ENCODE data around the gene NPHP4.

Gene NPHP4

GRCh38 chr1:6008696-6009095 lies 16.5 kb upstream of the NPHP4 start:
- no peaks in the 10 kb centered on the region for H4K20me1 ChIP-seq (ENCODE audit: control insufficient read depth, insufficient read depth, low read depth, low read length)

GRCh38 chr1:6008084-6008415 lies 15.8 kb upstream of the NPHP4 start:
- H3K4me1 ChIP-seq (ENCODE audit: control insufficient read depth, low read length) = no peaks in the 10 kb centered on the region
- H3K9me2 ChIP-seq (replicated peaks; ENCODE audit: control insufficient read depth, low read length) = no peaks in the 10 kb centered on the region
- TF ChIP-seq EZH2phosphoT487 (IDR thresholded peaks at IDR 0.05; ENCODE audit: borderline replicate concordance, low read length) = no peak
- TF ChIP-seq, protein P1, sequence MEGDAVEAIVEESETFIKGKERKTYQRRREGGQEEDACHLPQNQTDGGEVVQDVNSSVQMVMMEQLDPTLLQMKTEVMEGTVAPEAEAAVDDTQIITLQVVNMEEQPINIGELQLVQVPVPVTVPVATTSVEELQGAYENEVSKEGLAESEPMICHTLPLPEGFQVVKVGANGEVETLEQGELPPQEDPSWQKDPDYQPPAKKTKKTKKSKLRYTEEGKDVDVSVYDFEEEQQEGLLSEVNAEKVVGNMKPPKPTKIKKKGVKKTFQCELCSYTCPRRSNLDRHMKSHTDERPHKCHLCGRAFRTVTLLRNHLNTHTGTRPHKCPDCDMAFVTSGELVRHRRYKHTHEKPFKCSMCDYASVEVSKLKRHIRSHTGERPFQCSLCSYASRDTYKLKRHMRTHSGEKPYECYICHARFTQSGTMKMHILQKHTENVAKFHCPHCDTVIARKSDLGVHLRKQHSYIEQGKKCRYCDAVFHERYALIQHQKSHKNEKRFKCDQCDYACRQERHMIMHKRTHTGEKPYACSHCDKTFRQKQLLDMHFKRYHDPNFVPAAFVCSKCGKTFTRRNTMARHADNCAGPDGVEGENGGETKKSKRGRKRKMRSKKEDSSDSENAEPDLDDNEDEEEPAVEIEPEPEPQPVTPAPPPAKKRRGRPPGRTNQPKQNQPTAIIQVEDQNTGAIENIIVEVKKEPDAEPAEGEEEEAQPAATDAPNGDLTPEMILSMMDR (IDR thresholded peaks at IDR 0.05; ENCODE audit: low read depth, low read length, poor library complexity, severe bottlenecking) = no peak
- H4K20me1 ChIP-seq (ENCODE audit: control insufficient read depth, insufficient read depth, low read depth, low read length) = no peaks in the 10 kb centered on the region
- no peaks in the 10 kb centered on the region for H3K27me3 ChIP-seq (ENCODE audit: control insufficient read depth, low read length)
- no peak overlapping the region for H3K27ac ChIP-seq (ENCODE audit: low read depth, low read length)
- H3K4me3 ChIP-seq (ENCODE audit: low read length) = no peak overlapping the region
- H3K36me3 ChIP-seq (ENCODE audit: control insufficient read depth, low read length) = no peaks in the 10 kb centered on the region
- H3K4me2 ChIP-seq (ENCODE audit: low read length) = no peak overlapping the region
- H3F3A ChIP-seq (ENCODE audit: control insufficient read depth, insufficient read depth) = no peaks in the 10 kb centered on the region
- no peaks in the 10 kb centered on the region for H3K79me2 ChIP-seq (ENCODE audit: control insufficient read depth, low read length)
- no peaks in the 10 kb centered on the region for H3K9me3 ChIP-seq (ENCODE audit: control insufficient read depth, insufficient read depth, low read length)

More at GRCh38 chr1:6008696-6009095, 16.5 kb upstream of the NPHP4 start:
- TF ChIP-seq, protein P1 (IDR thresholded peaks at IDR 0.05; ENCODE audit: low read depth, low read length, poor library complexity, severe bottlenecking) = no peak
- TF ChIP-seq EZH2phosphoT487 (IDR thresholded peaks at IDR 0.05; ENCODE audit: borderline replicate concordance, low read length) = no peak
- no peaks in the 10 kb centered on the region for H3K9me3 ChIP-seq (ENCODE audit: control insufficient read depth, insufficient read depth, low read length)
- no peaks in the 10 kb centered on the region for H3K9me2 ChIP-seq (replicated peaks; ENCODE audit: control insufficient read depth, low read length)
- H3K4me3 ChIP-seq (ENCODE audit: low read length) = no peak overlapping the region
- H3K27me3 ChIP-seq (ENCODE audit: control insufficient read depth, low read length) = no peaks in the 10 kb centered on the region
- no peak overlapping the region for H3K27ac ChIP-seq (ENCODE audit: low read depth, low read length)
- H3K79me2 ChIP-seq (ENCODE audit: control insufficient read depth, low read length) = no peaks in the 10 kb centered on the region
- no peak overlapping the region for H3K4me2 ChIP-seq (ENCODE audit: low read length)
- H3K36me3 ChIP-seq (ENCODE audit: control insufficient read depth, low read length) = no peaks in the 10 kb centered on the region
- H3K4me1 ChIP-seq (ENCODE audit: control insufficient read depth, low read length) = no peaks in the 10 kb centered on the region
- no peaks in the 10 kb centered on the region for H3F3A ChIP-seq (ENCODE audit: control insufficient read depth, insufficient read depth)

DNA sequence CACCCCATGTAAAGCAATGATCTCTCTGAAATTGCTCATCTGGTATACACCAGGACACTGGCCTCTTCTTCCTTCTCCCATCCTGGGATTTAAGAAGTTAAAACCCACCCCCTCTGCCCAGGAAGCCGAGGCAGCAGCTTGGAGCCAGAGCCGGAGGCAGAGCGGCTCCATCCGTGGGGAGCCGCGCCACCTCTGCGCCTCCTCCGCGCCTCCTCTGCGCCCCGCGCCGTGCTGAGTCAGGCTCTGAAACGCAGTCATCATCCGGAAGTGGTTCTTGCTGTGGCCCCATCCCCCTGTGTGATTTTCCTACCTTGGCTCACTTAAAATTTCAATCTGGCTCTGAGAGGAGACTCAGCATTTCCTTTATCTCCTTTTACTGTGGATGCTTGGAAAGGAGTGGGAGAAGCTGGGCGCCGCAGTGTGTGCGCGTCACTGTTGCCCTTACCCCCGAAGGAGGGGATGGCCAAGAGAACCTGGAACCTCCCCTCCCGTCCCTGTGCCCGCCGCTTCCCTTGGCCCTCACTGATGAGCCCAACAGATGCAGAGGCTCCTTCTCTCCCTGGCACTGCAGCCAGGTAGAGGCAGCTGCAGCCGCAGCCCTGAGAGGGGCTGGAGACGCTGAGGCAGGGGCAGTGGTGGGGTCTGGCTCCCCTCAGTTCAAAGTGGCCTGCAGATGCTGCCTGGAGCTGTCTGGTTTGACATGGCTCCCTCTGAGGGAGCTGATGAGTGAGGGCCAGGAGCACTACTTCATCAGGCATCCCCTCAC lies 15.3 kb upstream of the NPHP4 start:
- TF ChIP-seq EZH2phosphoT487 (IDR thresholded peaks at IDR 0.05; ENCODE audit: borderline replicate concordance, low read length) = no peak
- TF ChIP-seq, protein P1 (IDR thresholded peaks at IDR 0.05; ENCODE audit: low read depth, low read length, poor library complexity, severe bottlenecking) = no peak
- no peak overlapping the region for H3K4me2 ChIP-seq (ENCODE audit: low read length)
- no peaks in the 10 kb centered on the region for H3F3A ChIP-seq (ENCODE audit: control insufficient read depth, insufficient read depth)
- H4K20me1 ChIP-seq (ENCODE audit: control insufficient read depth, insufficient read depth, low read depth, low read length) = no peaks in the 10 kb centered on the region
- no peak overlapping the region for H3K4me3 ChIP-seq (ENCODE audit: low read length)
- H3K4me1 ChIP-seq (ENCODE audit: control insufficient read depth, low read length) = no peaks in the 10 kb centered on the region
- H3K79me2 ChIP-seq (ENCODE audit: control insufficient read depth, low read length) = no peaks in the 10 kb centered on the region
- H3K27me3 ChIP-seq (ENCODE audit: control insufficient read depth, low read length) = no peaks in the 10 kb centered on the region
- no peaks in the 10 kb centered on the region for H3K9me3 ChIP-seq (ENCODE audit: control insufficient read depth, insufficient read depth, low read length)
- no peak overlapping the region for H3K27ac ChIP-seq (ENCODE audit: low read depth, low read length)
- H3K9me2 ChIP-seq (replicated peaks; ENCODE audit: control insufficient read depth, low read length) = no peaks in the 10 kb centered on the region
- H3K36me3 ChIP-seq (ENCODE audit: control insufficient read depth, low read length) = no peaks in the 10 kb centered on the region
